HG03520 (cell line): ENCODE results near the gene PTDSS2.
"Not testable (repeated sequence)": the region's sequence is repeated elsewhere in the genome, so short reads cannot be mapped to it uniquely, and the experiment has no call there.

Experiments
- ATAC-seq: cut with Tn5 transposase; IDR thresholded peaks from one replicate; pipeline ENCODE4 v1.9.1; 2021; ENCODE audit warnings: mild to moderate bottlenecking, moderate library complexity; ENCODE audit not compliant: unreplicated experiment

Gene PTDSS2

GRCh38 chr11:413120-414081 lies 36.7 kb upstream of the PTDSS2 start:
- ATAC-seq, result no peak

- ATAC-seq, result no peak
These were observed 35.7 kb upstream of the PTDSS2 start for GRCh38 chr11:414318-414857.

- no peak for ATAC-seq
These were observed 34.4 kb upstream of the PTDSS2 start for GRCh38 chr11:415640-416041.

GRCh38 chr11:416051-416756 lies 33.9 kb upstream of the PTDSS2 start:
- ATAC-seq, result no peak

GRCh38 chr11:416757-417621 lies 33.1 kb upstream of the PTDSS2 start:
- ATAC-seq, result no peak

GRCh38 chr11:417652-418342 lies 32.3 kb upstream of the PTDSS2 start:
- ATAC-seq, result no peak

- ATAC-seq, result no peak
These were observed 31.5 kb upstream of the PTDSS2 start for GRCh38 chr11:418343-419247.

GRCh38 chr11:419248-420005 lies 30.7 kb upstream of the PTDSS2 start:
- no peak for ATAC-seq

GRCh38 chr11:420054-420910 lies 29.8 kb upstream of the PTDSS2 start:
- ATAC-seq, result no peak

GRCh38 chr11:420911-421321 lies 29.2 kb upstream of the PTDSS2 start:
- ATAC-seq, result no peak

- no peak for ATAC-seq
These were observed 27.8 kb upstream of the PTDSS2 start for GRCh38 chr11:422249-422656.

GRCh38 chr11:424232-424631 lies 25.8 kb upstream of the PTDSS2 start:
- no peak for ATAC-seq

GRCh38 chr11:424766-425165 lies 25.3 kb upstream of the PTDSS2 start:
- ATAC-seq, result not testable (repeated sequence)

GRCh38 chr11:425301-425700 lies 24.8 kb upstream of the PTDSS2 start:
- ATAC-seq, result no peak

- no peak for ATAC-seq
These were observed 23.2 kb upstream of the PTDSS2 start for GRCh38 chr11:426851-427250.

GRCh38 chr11:428295-428694 lies 21.8 kb upstream of the PTDSS2 start:
- ATAC-seq, result no peak

- no peak for ATAC-seq
These were observed 20.7 kb upstream of the PTDSS2 start for GRCh38 chr11:429391-429790.
